Thyroid gland (tissue), 4 donors: ENCODE measurements around the gene OPTN.
"Not testable (repeated sequence)": the region's sequence is repeated elsewhere in the genome, so short reads cannot be mapped to it uniquely, and the experiment has no call there.

Source experiments
- CTCF ChIP-seq, 6 experiments: fragments of 200-600 bp in 3 of 6; fragments of 450-650 bp in 3 of 6; sonication (generic) in 3 of 6; IDR thresholded peaks; one replicate each; pipeline ENCODE4 v1.5.1; 2016 to 2019; ENCODE audit warnings: antibody characterized with exemption in 6 of 6, mild to moderate bottlenecking in 2 of 6, inconsistent platforms in 1 of 6, moderate library complexity in 1 of 6
- POLR2A ChIP-seq, 2 donors: fragments of 450-650 bp; IDR thresholded peaks; one replicate each; pipeline ENCODE4 v1.6.1; 2017; ENCODE audit warnings: antibody characterized with exemption in 2 of 2, mild to moderate bottlenecking in 2 of 2, moderate library complexity in 1 of 2

- not testable (repeated sequence) for TF ChIP-seq CTCF, POLR2A (IDR thresholded peaks at IDR 0.05)
Measured at GRCh38 chr10:13155860-13156259, 55.9 kb downstream of the OPTN start.
